ENCODE data around the gene PACS1. TPM values are rescaled to one million over a fixed set of nuclear protein-coding genes. Genes with fewer than 3 reads are reported as not detected.

Gene PACS1
- total RNA-seq, 1 donor from 2014 or later = 49.9 TPM

DNA sequence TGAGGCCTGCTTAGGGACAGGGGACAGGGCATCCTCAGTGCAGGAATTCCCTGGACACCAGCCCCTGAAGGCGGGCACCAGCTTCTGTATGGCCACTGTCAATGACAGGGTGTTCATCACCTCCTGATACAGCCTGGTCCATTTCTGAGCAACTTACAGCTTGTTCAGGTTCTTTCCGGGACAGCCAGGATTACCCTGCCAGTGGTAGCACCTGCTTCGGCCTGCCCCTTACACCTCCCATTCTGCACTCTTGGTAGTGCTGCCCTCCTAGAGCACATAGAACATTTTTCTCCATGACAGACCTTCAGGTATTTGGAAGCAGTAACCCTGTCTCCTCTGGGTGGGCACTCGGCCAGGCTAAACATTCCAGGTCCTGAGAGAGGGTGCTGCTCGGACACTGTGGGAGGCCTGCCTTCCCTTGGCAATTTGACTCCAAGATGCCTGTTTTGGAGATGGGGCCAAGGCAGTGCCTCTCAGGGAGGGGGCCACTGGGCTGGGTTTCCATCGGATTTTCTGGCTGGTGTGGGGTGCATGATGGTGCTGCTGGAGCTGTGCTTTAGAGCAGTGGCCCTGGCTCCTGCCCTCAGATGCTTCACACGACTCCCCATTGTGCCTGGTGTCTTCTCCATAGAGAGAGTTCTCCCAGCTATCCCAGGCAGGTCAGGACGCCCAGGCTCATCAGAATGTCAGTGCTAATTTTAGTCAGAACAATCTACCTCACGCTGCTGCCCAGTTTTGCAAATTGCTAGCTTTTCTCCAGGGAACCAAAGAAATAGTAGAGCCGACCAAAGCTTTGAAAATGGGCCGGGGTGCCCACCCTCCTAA is 22.3 kb upstream of the PACS1 start:
- H3K27ac Mint-ChIP-seq = no peak overlapping the region
- peaks cover 5% of the 10 kb centered on the region for H3K36me3 Mint-ChIP-seq
- DNase-seq (ENCODE audit: extremely low spot score, unreplicated experiment) = no peak
- H3K4me3 Mint-ChIP-seq = peak overlapping the region; percentile 68
- H3K4me1 Mint-ChIP-seq (ENCODE audit: unreplicated experiment) = peaks cover 15% of the 10 kb centered on the region
- H3K9me3 Mint-ChIP-seq = no peaks in the 10 kb centered on the region
- TF ChIP-seq, protein P1, sequence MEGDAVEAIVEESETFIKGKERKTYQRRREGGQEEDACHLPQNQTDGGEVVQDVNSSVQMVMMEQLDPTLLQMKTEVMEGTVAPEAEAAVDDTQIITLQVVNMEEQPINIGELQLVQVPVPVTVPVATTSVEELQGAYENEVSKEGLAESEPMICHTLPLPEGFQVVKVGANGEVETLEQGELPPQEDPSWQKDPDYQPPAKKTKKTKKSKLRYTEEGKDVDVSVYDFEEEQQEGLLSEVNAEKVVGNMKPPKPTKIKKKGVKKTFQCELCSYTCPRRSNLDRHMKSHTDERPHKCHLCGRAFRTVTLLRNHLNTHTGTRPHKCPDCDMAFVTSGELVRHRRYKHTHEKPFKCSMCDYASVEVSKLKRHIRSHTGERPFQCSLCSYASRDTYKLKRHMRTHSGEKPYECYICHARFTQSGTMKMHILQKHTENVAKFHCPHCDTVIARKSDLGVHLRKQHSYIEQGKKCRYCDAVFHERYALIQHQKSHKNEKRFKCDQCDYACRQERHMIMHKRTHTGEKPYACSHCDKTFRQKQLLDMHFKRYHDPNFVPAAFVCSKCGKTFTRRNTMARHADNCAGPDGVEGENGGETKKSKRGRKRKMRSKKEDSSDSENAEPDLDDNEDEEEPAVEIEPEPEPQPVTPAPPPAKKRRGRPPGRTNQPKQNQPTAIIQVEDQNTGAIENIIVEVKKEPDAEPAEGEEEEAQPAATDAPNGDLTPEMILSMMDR (conservative IDR thresholded peaks at IDR 0.05) = no peak
- H3K27me3 Mint-ChIP-seq = peaks cover 11% of the 10 kb centered on the region

DNA sequence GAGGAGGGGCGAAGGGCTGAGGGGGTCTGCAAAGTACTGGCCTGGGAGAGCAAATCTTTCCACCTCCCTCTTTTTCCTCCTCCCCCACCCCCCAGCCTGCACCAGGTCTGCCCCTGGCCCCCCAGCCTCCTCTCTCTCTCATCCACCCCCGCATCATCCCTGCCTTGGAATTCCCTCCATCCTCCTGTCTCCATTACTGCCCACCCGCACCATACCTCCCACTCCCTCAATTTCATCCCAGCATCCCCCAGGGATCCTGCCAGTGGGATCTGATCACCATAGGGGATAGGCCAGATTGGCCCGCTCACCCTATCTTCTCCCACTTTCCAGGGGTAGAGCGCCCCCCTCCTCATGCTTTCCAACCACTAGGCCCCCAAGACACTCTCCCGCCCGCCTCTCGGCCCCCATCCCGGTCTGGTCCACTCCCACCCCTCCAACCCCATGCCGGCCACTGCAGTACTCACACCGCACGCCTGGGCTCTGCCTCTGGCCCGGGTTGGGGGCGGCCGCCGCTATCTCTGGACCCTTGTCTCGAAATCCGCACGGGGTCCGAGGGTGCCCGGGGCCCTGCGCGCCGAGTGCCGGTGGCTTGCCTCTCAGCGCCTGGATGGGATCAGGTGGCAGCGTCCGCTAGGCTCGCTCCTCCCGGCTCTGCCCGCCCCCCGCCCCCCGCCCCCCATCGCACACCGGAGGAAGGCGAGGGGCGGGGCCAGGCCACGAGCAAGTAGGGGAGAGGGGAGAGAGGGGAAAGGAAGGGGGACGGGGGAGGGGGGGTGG is 21.3 kb upstream of the PACS1 start, which contains the start of gene GAL3ST3:
Gene GAL3ST3 (minus strand): TSS at position 615 of the 777 bp plus-strand sequence. CDS start 3,746 bp downstream, outside the sequence.
- H3K9me3 Mint-ChIP-seq = no peaks in the 10 kb centered on the region

DNA sequence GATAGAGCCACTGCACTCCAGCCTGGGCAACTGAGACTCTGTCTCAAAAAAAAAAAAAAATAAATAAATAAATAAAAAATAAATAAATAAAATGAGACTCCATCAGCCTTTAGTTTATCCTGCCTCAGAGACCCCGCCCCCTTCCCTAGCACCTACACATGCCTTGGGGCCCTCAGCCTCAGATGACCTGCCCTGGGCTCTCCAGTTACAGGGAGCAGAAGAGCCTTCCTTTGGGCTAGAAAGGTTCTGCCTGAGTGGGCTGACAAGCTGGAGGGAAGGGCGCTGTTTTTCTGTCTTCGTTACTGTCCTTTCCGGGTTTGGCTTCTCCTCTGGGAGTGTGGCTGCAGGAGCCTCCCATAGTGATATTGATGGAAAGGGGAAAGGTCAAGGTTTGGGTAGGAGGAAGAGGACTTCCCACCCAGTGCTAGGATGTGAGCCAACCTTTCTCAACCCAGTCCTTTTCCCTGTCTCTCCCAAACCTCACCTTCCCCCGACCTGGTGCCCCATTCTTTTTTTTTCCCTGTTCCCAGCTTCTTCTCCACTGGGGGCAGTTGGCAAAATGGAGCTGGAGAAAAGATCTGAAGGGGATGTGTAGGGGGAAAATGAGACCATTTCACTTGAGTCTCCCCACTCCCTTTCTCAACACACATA is 19.4 kb upstream of the PACS1 start:
- Mint-ChIP-seq H3K36me3 (peaks cover 12% of the 10 kb centered on the region), H3K4me1 (ENCODE audit: unreplicated experiment) (peaks cover 24% of the 10 kb centered on the region), H3K27me3 (peaks cover 11% of the 10 kb centered on the region), H3K27ac (peak overlapping the region; percentile 86), H3K9me3 (no peaks in the 10 kb centered on the region), H3K4me3 (peak overlapping the region; percentile 100)
- no peak for DNase-seq (ENCODE audit: extremely low spot score, unreplicated experiment)
- TF ChIP-seq, protein P1 (conservative IDR thresholded peaks at IDR 0.05) = no peak

More for the DNA sequence above, 21.3 kb upstream of the PACS1 start, which contains the start of gene GAL3ST3:
- peak within 1 kb of the TSS; percentile 72 for H3K4me3 Mint-ChIP-seq
- H3K4me1 Mint-ChIP-seq (ENCODE audit: unreplicated experiment) = peaks cover 20% of the 10 kb centered on the region
- H3K27ac Mint-ChIP-seq = no peak within 1 kb of the TSS
- no peak for DNase-seq (ENCODE audit: extremely low spot score, unreplicated experiment)
- TF ChIP-seq, protein P1 (conservative IDR thresholded peaks at IDR 0.05) = peak; percentile 45
- peaks cover 7% of the 10 kb centered on the region for H3K36me3 Mint-ChIP-seq
- peaks cover 11% of the 10 kb centered on the region for H3K27me3 Mint-ChIP-seq

DNA sequence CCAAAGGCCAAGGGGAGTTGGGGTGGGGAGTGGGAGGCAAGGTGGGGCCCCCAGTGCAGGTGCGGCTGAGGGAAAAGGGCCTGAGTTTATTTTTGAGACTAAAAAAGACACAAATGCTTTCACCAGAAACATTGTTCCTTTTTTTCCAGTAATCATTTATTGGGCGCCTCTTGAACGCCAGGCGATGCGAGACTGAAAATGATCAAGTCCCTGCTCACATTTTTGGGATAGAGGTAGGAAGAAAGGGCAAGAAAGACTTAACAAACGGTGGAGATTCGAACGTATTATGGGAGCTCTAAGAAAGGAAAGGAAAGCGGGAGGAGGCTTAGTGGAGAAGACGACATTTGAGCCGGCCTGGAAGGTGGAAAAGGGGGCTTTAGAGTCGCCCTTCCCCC is 18.7 kb upstream of the PACS1 start:
- H3K4me3 Mint-ChIP-seq = peak overlapping the region; percentile 100
- peaks cover 24% of the 10 kb centered on the region for H3K4me1 Mint-ChIP-seq (ENCODE audit: unreplicated experiment)
- H3K36me3 Mint-ChIP-seq = peaks cover 13% of the 10 kb centered on the region
- H3K27ac Mint-ChIP-seq = peak overlapping the region; percentile 86
- H3K9me3 Mint-ChIP-seq = no peaks in the 10 kb centered on the region
- DNase-seq (ENCODE audit: extremely low spot score, unreplicated experiment) = no peak
- H3K27me3 Mint-ChIP-seq = peaks cover 11% of the 10 kb centered on the region
- TF ChIP-seq, protein P1 (conservative IDR thresholded peaks at IDR 0.05) = no peak
